Neural cell (in vitro differentiated cells): ENCODE measurements around the gene C9orf40. TPM values are rescaled to one million over a fixed set of nuclear protein-coding genes. Genes with fewer than 3 reads are reported as not detected.
A peak's percentile ranks its signal among the peaks of the same experiment; 100 is the strongest.

ENCODE experiments used
- H2AFZ ChIP-seq: fragments of 200-600, 300-800 bp; sonication (generic), shearing (Covaris generic); 2 replicates; pipeline ENCODE4 v1.6.0; 2014; ENCODE audit warnings: low read depth, mild to moderate bottlenecking, antibody characterized with exemption, low read length, moderate library complexity
- H3F3A ChIP-seq: fragments of 200-600 bp; shearing (Covaris generic); 2 replicates; pipeline ENCODE4 v1.6.1; 2016; ENCODE audit warnings: mild to moderate bottlenecking, moderate library complexity, mixed read lengths, antibody characterized with exemption, low read length; ENCODE audit not compliant: insufficient read depth, poor library complexity, severe bottlenecking
- H3K27ac ChIP-seq: fragments of 200-600, 300-800 bp; sonication (generic), shearing (Covaris generic); 2 replicates; pipeline ENCODE4 v1.5.1; 2014; ENCODE audit warnings: mild to moderate bottlenecking, low read length, moderate library complexity
- H3K27me3 ChIP-seq: fragments of 300-800, 200-600 bp; sonication (generic), shearing (Covaris generic); 2 replicates; pipeline ENCODE4 v1.6.0; 2014; ENCODE audit warnings: mild to moderate bottlenecking, low read depth, low read length, moderate library complexity; ENCODE audit not compliant: insufficient read depth
- H3K36me3 ChIP-seq: fragments of 300-800, 200-600 bp; sonication (generic), shearing (Covaris generic); 2 replicates; pipeline ENCODE4 v1.5.1; 2014; ENCODE audit warnings: mild to moderate bottlenecking, antibody characterized with exemption, low read length, moderate library complexity; ENCODE audit not compliant: insufficient read depth
- H3K4me2 ChIP-seq: fragments of 300-800, 200-600 bp; sonication (generic), shearing (Covaris generic); 2 replicates; pipeline ENCODE4 v1.6.0; 2014; ENCODE audit warnings: mild to moderate bottlenecking, low read length
- H3K4me3 ChIP-seq: fragments of 300-800, 200-600 bp; sonication (generic), shearing (Covaris generic); 2 replicates; pipeline ENCODE4 v1.5.1; 2014; ENCODE audit warnings: mild to moderate bottlenecking, low read length, moderate library complexity
- H3K79me2 ChIP-seq: fragments of 200-600 bp; shearing (Covaris generic); replicated peaks from 2 replicates; pipeline ENCODE4 v1.6.0; 2014; ENCODE audit warnings: mild to moderate bottlenecking, low read length, moderate library complexity; ENCODE audit not compliant: insufficient read depth
- H3K9ac ChIP-seq: fragments of 300-800, 200-600 bp; sonication (generic), shearing (Covaris generic); 2 replicates; pipeline ENCODE4 v1.6.1; 2016; ENCODE audit warnings: mild to moderate bottlenecking, low read length, mixed read lengths
- H3K9me2 ChIP-seq: fragments of 200-600 bp; shearing (Covaris generic); 2 replicates; pipeline ENCODE4 v1.6.1; 2016; ENCODE audit warnings: mild to moderate bottlenecking, low read length, mixed read lengths; ENCODE audit not compliant: insufficient read depth
- H3K9me3 ChIP-seq: fragments of 200-600, 300-800 bp; sonication (generic), shearing (Covaris generic); 2 replicates; pipeline ENCODE4 v1.6.1; 2016; ENCODE audit warnings: mild to moderate bottlenecking, mixed run types, low read length, moderate library complexity, mixed read lengths
- H4K20me1 ChIP-seq: fragments of 200-600 bp; shearing (Covaris generic); 2 replicates; pipeline ENCODE4 v1.6.1; 2016; ENCODE audit warnings: mild to moderate bottlenecking, mixed run types; ENCODE audit not compliant: insufficient read depth
- CTCF ChIP-seq: fragments of 450-650 bp; IDR thresholded peaks from 2 replicates; pipeline ENCODE4 v1.5.1; 2014; ENCODE audit warnings: antibody characterized with exemption, mild to moderate bottlenecking, moderate library complexity; ENCODE audit not compliant: poor library complexity, severe bottlenecking
- EP300 ChIP-seq: fragments of 450-650 bp; conservative IDR thresholded peaks from 2 replicates; pipeline ENCODE4 v1.6.1; 2014; ENCODE audit warnings: antibody characterized with exemption, mild to moderate bottlenecking, moderate library complexity; ENCODE audit not compliant: poor library complexity, severe bottlenecking
- EZH2 ChIP-seq: fragments of 200-600, 300-800 bp; shearing (Covaris generic), sonication (generic); IDR thresholded peaks from 2 replicates; pipeline ENCODE4 v1.6.1; 2014; ENCODE audit warnings: antibody characterized with exemption, low read length, borderline replicate concordance, mild to moderate bottlenecking; ENCODE audit not compliant: insufficient read depth, poor library complexity, severe bottlenecking
- MXI1 ChIP-seq: fragments of 450-650 bp; conservative IDR thresholded peaks from 2 replicates; pipeline ENCODE4 v1.6.1; 2014; ENCODE audit warnings: antibody characterized with exemption, mild to moderate bottlenecking; ENCODE audit not compliant: poor library complexity, severe bottlenecking
- POLR2AphosphoS5 ChIP-seq: IDR thresholded peaks from 2 replicates; pipeline ENCODE4 v1.6.1; 2012
- RAD21 ChIP-seq: fragments of 450-650 bp; conservative IDR thresholded peaks from 2 replicates; pipeline ENCODE4 v1.6.1; 2014; ENCODE audit warnings: antibody characterized with exemption, mild to moderate bottlenecking, moderate library complexity
- REST ChIP-seq: IDR thresholded peaks from 2 replicates; pipeline ENCODE4 v1.6.1; 2012; ENCODE audit warnings: borderline replicate concordance
- SMC3 ChIP-seq: fragments of 450-650 bp; conservative IDR thresholded peaks from 2 replicates; pipeline ENCODE4 v1.6.1; 2014; ENCODE audit warnings: antibody characterized with exemption, mild to moderate bottlenecking, moderate library complexity; ENCODE audit not compliant: poor library complexity
- TAF1 ChIP-seq: IDR thresholded peaks from 2 replicates; pipeline ENCODE4 v1.6.1; 2012; ENCODE audit warnings: low read depth
- polyA plus RNA-seq: library from polyadenylated mRNA; depleted of rRNA; stranded (reverse); fragments of >200 nt; gene quantifications from 2 replicates; pipeline ENCODE4 v1.2.3, GENCODE V29; 2014

C9orf40 gene
- polyA plus RNA-seq, 1 donor from 2014 or later = 14.4 TPM

DNA sequence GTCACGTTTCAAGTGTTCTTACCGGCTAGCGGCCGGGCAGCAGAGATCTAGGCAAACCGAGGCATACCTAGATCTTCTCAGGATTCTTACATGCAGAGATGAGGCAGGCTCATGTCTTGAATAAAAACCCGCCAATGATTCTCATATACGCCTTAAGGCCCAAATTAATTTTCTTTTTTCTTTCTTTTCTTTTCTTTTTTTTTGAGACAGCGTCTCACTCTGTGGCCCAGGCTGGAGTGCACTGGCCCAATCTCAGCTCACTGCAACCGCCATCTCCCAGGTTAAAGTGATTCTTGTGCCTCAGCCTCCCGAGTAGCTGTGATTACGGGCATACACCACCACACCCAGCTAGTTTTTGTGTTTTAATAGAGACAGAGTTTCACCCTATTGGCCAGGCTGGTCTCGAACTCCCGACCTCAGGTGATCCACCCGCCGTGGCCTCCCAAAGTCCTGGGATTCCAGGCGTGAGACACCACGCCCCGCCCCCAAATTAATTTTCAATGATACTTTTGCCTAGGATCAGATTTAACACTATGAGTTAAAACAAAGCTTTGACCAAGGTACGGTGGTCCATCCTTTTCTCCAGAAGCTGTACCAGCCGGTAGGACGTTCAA, 1.5 kb downstream of the C9orf40 start:
- Histone ChIP-seq H3F3A (peaks cover 7% of the 10 kb centered on the region), H3K9me3 (no peaks in the 10 kb centered on the region), H3K4me3 (peak overlapping the region; percentile 99), H2AFZ (peak overlapping the region; percentile 78), H3K9me2 (no peaks in the 10 kb centered on the region), H3K79me2 (no peaks in the 10 kb centered on the region), H3K27ac (peak overlapping the region; percentile 80), H3K27me3 (no peaks in the 10 kb centered on the region), H4K20me1 (no peaks in the 10 kb centered on the region), H3K36me3 (no peaks in the 10 kb centered on the region), H3K9ac (peak overlapping the region; percentile 96), H3K4me2 (peak overlapping the region; percentile 11)
- no peak for TF ChIP-seq EP300
- TF ChIP-seq REST = no peak
- TF ChIP-seq EZH2 = no peak
- TF ChIP-seq POLR2AphosphoS5 = no peak
- TF ChIP-seq MXI1 = no peak
- TF ChIP-seq CTCF = no peak
- no peak for TF ChIP-seq SMC3
- TF ChIP-seq TAF1 = no peak
- no peak for TF ChIP-seq RAD21

- H3K79me2 ChIP-seq = no peaks in the 10 kb centered on the region
- H3F3A ChIP-seq = peaks cover 7% of the 10 kb centered on the region
- no peak overlapping the region for H3K9ac ChIP-seq
- H3K9me3 ChIP-seq = no peaks in the 10 kb centered on the region
- H3K36me3 ChIP-seq = no peaks in the 10 kb centered on the region
- TF ChIP-seq EP300 (no peak), EZH2 (no peak), POLR2AphosphoS5 (no peak), MXI1 (no peak), SMC3 (no peak), RAD21 (no peak), REST (no peak)
- H3K4me3 ChIP-seq = no peak overlapping the region
- no peak overlapping the region for H3K27ac ChIP-seq
- no peaks in the 10 kb centered on the region for H3K27me3 ChIP-seq
- H2AFZ ChIP-seq = no peak overlapping the region
- no peaks in the 10 kb centered on the region for H3K9me2 ChIP-seq
- no peaks in the 10 kb centered on the region for H4K20me1 ChIP-seq
- no peak overlapping the region for H3K4me2 ChIP-seq
These were observed 2.6 kb downstream of the C9orf40 start for GRCh38 chr9:74949859-74950855.
